Aorta (tissue), 5 donors: ENCODE data around the gene KREMEN1. TPM values are rescaled to one million over a fixed set of nuclear protein-coding genes. Genes with fewer than 3 reads are reported as not detected.

Experiments used
- ATAC-seq: fragments of 200-7000 bp; cut with Tn5 transposase; one replicate; pipeline ENCODE4 v1.9.1; 2022; ENCODE audit warnings: moderate library complexity; ENCODE audit not compliant: low FRiP score
- DNase-seq, 2 donors: peaks; one replicate each; pipeline ENCODE4 v3.0.0-alpha.2; 2020
- H3K27ac ChIP-seq, 2 donors: one replicate each; pipeline ENCODE4 v1.5.1; 2013; ENCODE audit warnings: low read length in 2 of 2, mild to moderate bottlenecking in 2 of 2, moderate library complexity in 2 of 2, control low read depth in 1 of 2, inconsistent platforms in 1 of 2, low read depth in 1 of 2
- H3K27me3 ChIP-seq, 2 donors: one replicate each; pipeline ENCODE4 v1.6.1; 2013; ENCODE audit warnings: control low read depth in 1 of 2, low read length in 1 of 2, mild to moderate bottlenecking in 1 of 2, moderate library complexity in 1 of 2; ENCODE audit not compliant: insufficient read depth in 2 of 2, control insufficient read depth in 1 of 2
- H3K36me3 ChIP-seq, 2 donors: one replicate each; pipeline ENCODE4 v1.6.1; 2013; ENCODE audit warnings: control low read depth in 1 of 2, low read length in 1 of 2, mild to moderate bottlenecking in 1 of 2; ENCODE audit not compliant: insufficient read depth in 2 of 2, control insufficient read depth in 1 of 2
- H3K4me1 ChIP-seq, 2 donors: one replicate each; pipeline ENCODE4 v1.6.1; 2013; ENCODE audit warnings: low read length in 2 of 2, control low read depth in 1 of 2, mild to moderate bottlenecking in 1 of 2, moderate library complexity in 1 of 2; ENCODE audit not compliant: insufficient read depth in 2 of 2, control insufficient read depth in 1 of 2
- H3K4me3 ChIP-seq, 2 donors: one replicate each; pipeline ENCODE4 v1.5.1; 2013; ENCODE audit warnings: low read length in 2 of 2, control low read depth in 1 of 2, mild to moderate bottlenecking in 1 of 2
- H3K9me3 ChIP-seq: one replicate; pipeline ENCODE4 v1.6.1; 2013; ENCODE audit warnings: mild to moderate bottlenecking, low read length; ENCODE audit not compliant: control insufficient read depth
- WGBS, 2 donors: extraction: QIAGEN DNeasy Blood & Tissue Kit; methylation state at CpG; one replicate each; pipeline ENCODE4 v1.1.7; 2013; 5-methylcytosine and 5-hydroxymethylcytosine counted together
- intact Hi-C, 2 donors: fragments of 100-400 bp; cut with DNase I; formaldehyde crosslinking; loops; one replicate each; pipeline versions ENCODE4 v1.14.2 to v1.15.0; 2022
- polyA plus RNA-seq, 2 donors: library from polyadenylated mRNA; stranded (reverse); fragments of 200-250 nt; gene quantifications; one replicate each; pipeline ENCODE4 v1.2.3, GENCODE V29; 2013
- total RNA-seq, 2 donors: library from RNA; stranded (reverse); fragmentation: NEBNext Ultra II Directional; extraction: Animal tissue kit (Norgen Biotek cat#: 25700); gene quantifications; one replicate each; pipeline ENCODE4 v1.2.1, GENCODE V29; 2021
- donor health status: healthy with polysubstance abuse.
- donor health status: Bipolar disorder and iron deficiency.
- donor health status: DM: no; HTN: no; CAD: no.
- donor health status: DM: no; HTN: no; CAD: no.
- donor health status: DM: yes; HTN: yes; CAD: no.

KREMEN1 gene
- total and polyA plus RNA-seq, 4 donors = 1.9 to 19.1 (median 8.5) TPM

- no peaks in the 10 kb centered on the region for H3K27me3 ChIP-seq
- 73 to 78% methylated on average over 2 of the region's 2 CpGs for WGBS, 2 donors
- no peak for ATAC-seq
These were observed 52.6 kb downstream of the KREMEN1 start for GRCh38 chr22:29125443-29125778.

GRCh38 chr22:29125844-29126243 lies 53.0 kb downstream of the KREMEN1 start:
- Histone ChIP-seq H3K27ac (no peak overlapping the region), H3K36me3 (peaks cover 0 to 3% of the 10 kb centered on the region in 2 donors), H3K4me3 (no peak overlapping the region), H3K27me3 (no peaks in the 10 kb centered on the region), H3K9me3 (no peaks in the 10 kb centered on the region), H3K4me1 (no peaks in the 10 kb centered on the region)
- intact Hi-C loops = no loop called here
- ATAC-seq (no peak), DNase-seq (no peak)
- WGBS, 2 donors = 94 to 96% methylated on average over 5 of the region's 5 CpGs

More at GRCh38 chr22:29125443-29125778, 52.6 kb downstream of the KREMEN1 start:
- Histone ChIP-seq H3K9me3 (no peaks in the 10 kb centered on the region), H3K4me1 (no peaks in the 10 kb centered on the region), H3K27ac (no peak overlapping the region), H3K4me3 (no peak overlapping the region), H3K36me3 (peaks cover 0 to 3% of the 10 kb centered on the region in 2 donors)
- intact Hi-C loops = no loop called here
- DNase-seq = no peak

DNA sequence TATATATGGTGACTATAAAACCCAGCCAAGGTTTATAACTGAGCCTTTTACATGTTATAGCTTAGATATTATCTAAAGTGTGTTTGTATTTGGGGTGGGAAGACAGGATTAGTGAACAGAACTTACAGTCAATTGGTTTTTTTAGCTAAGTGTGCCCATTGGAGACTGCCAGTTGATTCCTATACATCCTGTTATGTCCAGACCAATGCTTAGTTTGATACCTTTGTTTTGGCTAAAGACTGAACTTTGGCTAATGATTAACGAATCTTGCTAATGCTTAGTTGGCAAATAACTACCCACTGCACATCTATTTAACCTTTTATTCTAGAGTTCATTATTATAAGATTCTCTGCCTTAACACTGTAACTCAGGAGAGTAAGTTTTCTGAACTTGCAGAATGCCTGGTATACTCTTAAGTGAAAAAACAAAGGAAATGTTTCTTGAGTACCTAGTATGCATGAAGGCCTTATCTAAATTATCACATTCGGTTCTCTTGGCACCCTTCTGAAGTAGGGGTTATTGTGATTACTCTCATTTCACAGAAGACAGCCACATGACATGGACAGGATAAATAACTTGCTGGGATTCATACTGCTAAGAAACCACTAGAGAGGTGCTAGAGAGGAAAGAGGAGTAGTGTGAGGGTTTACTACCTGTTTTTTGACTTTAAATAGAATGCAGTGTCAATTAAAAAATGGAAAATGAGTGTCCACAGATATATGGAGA lies 54.0 kb downstream of the KREMEN1 start:
- 79 to 80% methylated on average over 2 of the region's 2 CpGs for WGBS, 2 donors
- intact Hi-C loops = no loop called here
- H3K36me3 ChIP-seq = peaks cover 0 to 3% of the 10 kb centered on the region in 2 donors
- ATAC-seq (no peak), DNase-seq (no peak)
- H3K27me3 ChIP-seq = no peaks in the 10 kb centered on the region
- no peaks in the 10 kb centered on the region for H3K4me1 ChIP-seq
- no peak overlapping the region for H3K4me3 ChIP-seq
- H3K27ac ChIP-seq = no peak overlapping the region
- H3K9me3 ChIP-seq = no peaks in the 10 kb centered on the region

GRCh38 chr22:29128891-29129807 lies 56.3 kb downstream of the KREMEN1 start:
- H3K36me3 ChIP-seq = peaks cover 0 to 3% of the 10 kb centered on the region in 2 donors
- H3K9me3 ChIP-seq = no peaks in the 10 kb centered on the region
- H3K27ac ChIP-seq = no peak overlapping the region
- intact Hi-C loops = no loop called here
- H3K4me1 ChIP-seq = no peaks in the 10 kb centered on the region
- no peaks in the 10 kb centered on the region for H3K27me3 ChIP-seq
- WGBS, 2 donors = 42 to 57% methylated on average over 13 of the region's 13 CpGs
- ATAC-seq (peak; percentile 65), DNase-seq (no peak)
- H3K4me3 ChIP-seq = no peak overlapping the region

- peak; percentile 34 for ATAC-seq
- Histone ChIP-seq H3K9me3 (no peaks in the 10 kb centered on the region), H3K27me3 (no peaks in the 10 kb centered on the region), H3K36me3 (peaks cover 0 to 3% of the 10 kb centered on the region in 2 donors), H3K4me1 (no peaks in the 10 kb centered on the region), H3K27ac (no peak overlapping the region), H3K4me3 (no peak overlapping the region)
- WGBS, 2 donors = 45 to 60% methylated on average over 2 of the region's 2 CpGs
- intact Hi-C loops = no loop called here
- no peak for DNase-seq
These were observed 56.9 kb downstream of the KREMEN1 start for GRCh38 chr22:29129808-29130140.

GRCh38 chr22:29130476-29130875 lies 57.6 kb downstream of the KREMEN1 start:
- WGBS, 2 donors = 95 to 98% methylated on average over 4 of the region's 4 CpGs
- H3K27ac ChIP-seq = no peak overlapping the region
- intact Hi-C loops = no loop called here

DNA sequence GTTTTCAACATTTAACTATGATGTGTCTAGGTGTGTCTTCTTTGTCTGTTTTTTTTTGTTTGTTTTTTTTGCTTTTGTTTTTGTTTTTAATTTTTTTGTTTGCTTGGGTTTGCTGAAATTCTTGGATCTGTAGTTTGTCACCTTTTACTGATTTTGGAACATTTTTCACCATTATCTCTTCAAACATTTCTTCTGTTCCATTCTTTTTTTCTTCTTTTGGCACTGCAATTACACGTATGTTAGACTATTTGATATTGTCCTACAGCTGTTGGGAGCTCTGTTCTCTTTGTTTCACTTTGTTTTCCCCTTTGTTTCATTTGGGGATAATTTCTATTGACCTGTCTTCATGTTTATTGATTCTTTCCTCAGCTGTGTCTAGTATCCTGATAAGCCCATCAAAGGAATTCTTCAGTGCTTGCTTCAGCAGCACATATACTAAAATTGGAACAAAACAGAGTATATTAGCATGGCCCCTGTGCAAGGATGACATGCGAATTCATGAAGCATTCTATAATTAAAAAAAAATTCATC lies 60.8 kb downstream of the KREMEN1 start:
- WGBS, 2 donors = 97 to 99% methylated on average over 2 of the region's 2 CpGs
- Histone ChIP-seq H3K9me3 (no peaks in the 10 kb centered on the region), H3K4me3 (no peak overlapping the region), H3K4me1 (no peaks in the 10 kb centered on the region), H3K36me3 (no peaks in the 10 kb centered on the region), H3K27ac (no peak overlapping the region), H3K27me3 (no peaks in the 10 kb centered on the region)
- ATAC-seq (no peak), DNase-seq (no peak)
- intact Hi-C loops = no loop called here

More at GRCh38 chr22:29130476-29130875, 57.6 kb downstream of the KREMEN1 start:
- Histone ChIP-seq H3K4me1 (no peaks in the 10 kb centered on the region), H3K4me3 (no peak overlapping the region), H3K9me3 (no peaks in the 10 kb centered on the region), H3K36me3 (no peaks in the 10 kb centered on the region), H3K27me3 (no peaks in the 10 kb centered on the region)
- DNase-seq (no peak), ATAC-seq (no peak)

DNA sequence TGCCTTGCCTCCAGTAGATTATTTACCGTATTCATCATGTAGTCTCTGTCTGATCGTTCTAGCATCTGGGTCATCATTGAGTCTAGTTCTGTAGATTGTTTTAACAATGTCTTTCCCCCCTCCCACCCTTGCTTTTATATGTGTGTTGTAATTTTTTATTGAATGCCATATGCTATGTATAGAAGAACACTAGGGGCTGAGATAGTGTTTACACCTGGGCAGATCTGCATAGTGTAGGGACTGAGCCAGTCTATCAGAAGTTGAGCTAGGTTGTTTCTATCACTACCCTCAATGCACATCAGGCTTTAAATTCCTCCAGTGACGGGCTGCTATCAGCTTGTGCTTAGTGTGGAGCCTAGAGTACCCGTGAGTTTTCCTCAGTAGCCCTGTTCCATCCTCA lies 61.6 kb downstream of the KREMEN1 start:
- WGBS, 2 donors = 97 to 98% methylated on average over 4 of the region's 4 CpGs
- ATAC-seq = no peak
- Histone ChIP-seq H3K9me3 (no peaks in the 10 kb centered on the region), H3K27ac (no peak overlapping the region), H3K27me3 (no peaks in the 10 kb centered on the region), H3K4me3 (no peak overlapping the region), H3K4me1 (no peaks in the 10 kb centered on the region), H3K36me3 (no peaks in the 10 kb centered on the region)
- no peak for DNase-seq
- intact Hi-C loops = no loop called here
